A204.1 (cell line): Measurements from ENCODE around the gene FAHD2B.
"Not testable (repeated sequence)": the region's sequence is repeated elsewhere in the genome, so short reads cannot be mapped to it uniquely, and the experiment has no call there.

Experiments
- FAIRE-seq: peaks from 2 replicates; lab custom pipeline; 2012; peaks lifted over from hg19 to GRCh38; lab: Jason Lieb, UNC

Gene FAHD2B

DNA sequence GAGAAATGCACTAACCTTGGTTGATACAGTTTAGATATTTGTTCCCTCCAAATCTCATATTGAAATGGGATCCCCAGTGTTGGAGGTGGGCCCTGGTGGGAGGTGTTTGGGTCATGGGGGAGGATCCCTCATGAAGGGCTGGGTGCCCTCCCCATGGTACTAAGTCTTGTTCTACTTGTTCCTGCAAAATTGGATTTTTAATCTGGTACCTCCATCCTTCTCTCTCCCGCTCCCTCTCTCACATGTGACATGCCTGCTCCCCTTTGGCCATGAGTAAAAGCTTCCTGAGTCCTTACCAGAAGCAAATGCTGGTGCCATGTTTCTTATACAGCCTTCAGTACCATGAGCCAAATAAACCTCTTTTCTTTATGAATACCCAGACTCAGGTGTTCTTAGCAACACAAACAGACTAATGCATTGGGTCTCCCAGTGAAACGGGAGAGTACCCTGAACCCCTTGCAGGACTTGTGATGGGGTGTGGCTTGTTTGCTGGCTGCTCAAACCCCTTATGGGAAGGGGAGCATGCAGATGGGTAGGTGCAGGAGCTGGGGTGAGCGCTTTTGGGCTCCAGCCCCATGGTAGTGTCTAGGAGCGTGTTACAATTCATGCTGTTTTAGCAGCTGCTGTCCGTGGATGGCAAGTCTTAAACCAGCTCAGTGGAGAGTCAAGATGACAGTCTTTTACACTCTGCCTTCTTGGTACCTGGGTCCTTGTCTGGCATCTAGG lies 27.2 kb downstream of the FAHD2B start:
- FAIRE-seq = no peak

DNA sequence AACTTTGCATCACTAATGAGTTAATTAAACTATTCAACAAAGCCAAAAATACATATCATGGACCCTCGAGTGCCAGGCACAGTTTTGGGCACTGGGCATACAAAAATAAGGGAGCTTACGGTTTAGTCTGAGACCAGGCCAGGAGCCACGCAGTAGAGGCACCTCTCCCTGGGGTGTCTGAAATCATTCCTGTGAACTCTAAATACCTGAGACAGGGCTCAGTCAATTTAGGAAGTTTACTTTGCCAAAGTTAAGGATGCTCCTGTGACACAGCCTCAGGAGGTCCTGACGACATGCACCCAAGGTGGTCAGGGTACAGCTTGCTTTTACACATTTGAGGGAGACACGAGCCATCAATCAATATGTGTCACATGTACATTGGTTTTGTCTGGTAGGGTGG lies 28.7 kb downstream of the FAHD2B start:
- FAIRE-seq = not testable (repeated sequence)

DNA sequence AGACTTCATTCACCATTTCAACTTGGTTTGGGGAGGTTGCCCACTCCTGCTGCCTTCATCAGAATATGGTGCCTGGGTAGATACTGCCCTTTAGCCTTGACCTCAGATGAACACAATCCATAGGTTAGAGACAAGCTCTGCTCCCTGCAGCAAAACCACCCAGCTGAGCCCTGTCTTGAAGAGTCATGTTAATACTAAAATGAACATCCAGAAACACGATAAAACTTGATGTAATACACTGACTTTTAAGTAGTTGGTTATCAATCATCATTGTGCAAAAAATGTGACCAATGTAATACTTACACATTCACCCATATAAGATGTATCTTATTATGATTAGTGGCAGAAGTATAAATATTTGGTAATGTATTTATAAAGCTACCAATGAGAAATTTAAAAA lies 32.7 kb downstream of the FAHD2B start:
- FAIRE-seq = not testable (repeated sequence)

DNA sequence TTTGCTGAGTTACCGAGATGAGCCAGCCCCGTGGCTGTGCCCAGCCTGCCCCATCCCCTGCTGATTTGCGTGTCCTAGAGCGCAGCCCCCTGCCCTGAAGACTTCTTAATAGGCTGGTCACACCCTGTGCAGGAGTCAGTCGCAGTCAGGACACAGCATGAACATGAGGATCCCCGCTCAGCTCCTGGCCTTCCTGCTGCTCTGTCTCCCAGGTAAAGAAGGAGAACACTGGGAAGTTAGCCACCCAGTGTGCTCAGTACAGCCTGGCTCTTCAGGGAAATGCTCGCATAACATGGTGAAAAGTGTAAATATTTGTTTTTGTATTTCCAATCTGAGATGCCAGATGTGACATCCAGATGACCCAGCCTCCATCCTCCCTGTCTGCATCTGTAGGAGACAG lies 34.9 kb downstream of the FAHD2B start:
- not testable (repeated sequence) for FAIRE-seq

DNA sequence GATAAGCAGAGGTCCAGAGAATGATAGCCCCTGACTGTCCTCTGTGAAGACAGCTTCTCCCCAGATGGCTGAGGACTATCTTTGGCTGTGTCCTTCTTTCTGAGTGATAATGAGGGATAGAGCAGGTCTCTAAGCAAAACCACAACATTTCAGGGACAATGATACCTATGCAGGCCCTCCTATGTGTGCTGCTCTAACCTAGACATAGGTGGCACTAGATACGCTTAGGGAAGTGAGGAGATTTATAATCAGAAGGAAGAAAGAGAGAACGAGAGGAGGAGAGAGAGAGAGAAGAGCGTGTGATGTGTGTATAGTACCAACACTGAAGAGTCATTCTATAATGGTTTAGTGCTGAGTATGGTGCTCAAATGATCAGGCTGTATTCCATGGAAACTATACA lies 38.5 kb downstream of the FAHD2B start:
- FAIRE-seq = not testable (repeated sequence)

DNA sequence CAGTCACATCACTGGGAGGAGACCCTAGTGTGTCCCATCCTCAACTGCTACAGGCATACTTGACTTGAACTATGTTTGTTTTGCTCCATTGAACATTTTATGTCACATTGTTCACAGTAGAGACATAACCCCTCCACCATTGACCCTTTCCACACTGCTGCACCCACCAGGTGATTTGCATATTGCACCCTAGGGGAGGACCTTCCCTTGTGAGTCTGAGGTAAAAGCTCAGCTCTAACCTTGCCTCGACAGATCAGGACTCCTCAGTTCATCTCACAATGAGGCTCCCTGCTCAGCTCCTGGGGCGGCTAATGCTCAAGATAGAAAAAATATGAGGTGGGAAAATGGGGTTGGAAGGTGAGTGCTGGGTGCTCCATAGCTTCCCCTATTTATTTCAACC lies 44.6 kb downstream of the FAHD2B start:
- FAIRE-seq = not testable (repeated sequence)

DNA sequence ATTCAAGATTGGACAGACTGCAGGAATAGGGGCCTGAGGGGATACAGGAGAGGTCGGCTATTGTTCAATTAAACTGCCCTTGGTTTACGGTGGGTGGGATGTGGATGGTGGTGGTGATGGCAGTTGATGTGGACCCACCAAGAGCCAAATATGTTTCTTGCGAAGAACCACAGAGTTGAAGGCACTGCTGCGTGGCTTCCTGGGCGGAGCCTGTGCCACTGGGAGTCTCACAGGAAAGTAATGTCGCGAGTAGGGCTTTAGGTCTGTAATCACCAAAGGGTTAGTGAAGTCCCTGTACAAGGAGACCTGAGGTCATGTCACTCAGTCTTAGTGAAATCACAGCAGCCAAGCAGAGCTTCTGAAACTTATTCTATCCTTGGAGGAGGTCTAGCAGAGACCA lies 46.2 kb downstream of the FAHD2B start:
- FAIRE-seq = not testable (repeated sequence)

DNA sequence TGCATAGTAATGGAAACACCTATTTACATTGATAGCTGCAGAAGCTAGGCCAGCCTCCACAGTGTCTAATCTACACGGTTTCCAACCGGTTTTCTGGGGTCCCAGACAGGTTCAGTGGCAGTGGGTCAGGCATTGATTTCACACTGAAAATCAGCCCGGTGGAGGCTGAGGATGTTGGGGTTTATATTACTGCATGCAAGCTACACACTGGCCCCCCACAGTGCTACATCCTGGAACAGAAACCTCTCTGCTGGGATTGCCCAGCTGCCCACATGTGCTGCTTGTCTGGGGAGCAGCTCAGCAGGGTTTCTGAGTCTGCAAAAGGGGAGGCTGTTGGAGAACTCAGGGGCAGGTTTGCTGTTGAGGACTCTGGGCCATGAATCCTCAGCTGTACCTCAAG lies 48.0 kb downstream of the FAHD2B start:
- not testable (repeated sequence) for FAIRE-seq

DNA sequence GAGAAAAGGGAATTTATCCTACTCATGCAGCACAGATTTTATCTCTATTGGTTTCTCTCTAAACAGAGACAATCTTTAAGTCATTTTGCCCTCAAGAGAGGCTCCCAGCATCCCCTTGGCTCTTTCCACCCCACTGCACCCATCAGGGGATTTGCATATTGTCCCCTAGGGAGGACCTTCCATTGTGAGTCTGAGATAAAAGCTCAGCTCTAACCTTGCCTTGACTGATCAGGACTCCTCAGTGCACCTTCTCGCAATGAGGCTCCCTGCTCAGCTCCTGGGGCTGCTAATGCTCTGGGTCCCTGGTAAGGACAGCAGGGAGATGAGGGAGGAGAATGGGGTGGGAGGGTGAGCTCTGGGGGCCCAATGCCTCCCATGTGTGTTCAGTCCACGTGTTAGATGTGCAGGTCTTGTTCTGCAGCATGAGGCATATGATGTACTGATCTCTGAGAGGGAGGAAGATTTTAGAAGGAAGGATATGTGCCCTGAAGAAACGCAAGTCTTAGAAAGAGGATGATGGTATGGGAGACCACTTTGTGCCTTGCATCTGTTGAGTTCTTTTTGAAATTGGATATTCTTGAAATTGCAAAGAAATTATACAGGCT lies 48.7 kb downstream of the FAHD2B start:
- not testable (repeated sequence) for FAIRE-seq
